ENCODE measurements around the gene RAD51B. TPM values are rescaled to one million over a fixed set of nuclear protein-coding genes. Genes with fewer than 3 reads are reported as not detected.

RAD51B gene
- total RNA-seq, 1 experiment from 2014 or later: 16.7 TPM

DNA sequence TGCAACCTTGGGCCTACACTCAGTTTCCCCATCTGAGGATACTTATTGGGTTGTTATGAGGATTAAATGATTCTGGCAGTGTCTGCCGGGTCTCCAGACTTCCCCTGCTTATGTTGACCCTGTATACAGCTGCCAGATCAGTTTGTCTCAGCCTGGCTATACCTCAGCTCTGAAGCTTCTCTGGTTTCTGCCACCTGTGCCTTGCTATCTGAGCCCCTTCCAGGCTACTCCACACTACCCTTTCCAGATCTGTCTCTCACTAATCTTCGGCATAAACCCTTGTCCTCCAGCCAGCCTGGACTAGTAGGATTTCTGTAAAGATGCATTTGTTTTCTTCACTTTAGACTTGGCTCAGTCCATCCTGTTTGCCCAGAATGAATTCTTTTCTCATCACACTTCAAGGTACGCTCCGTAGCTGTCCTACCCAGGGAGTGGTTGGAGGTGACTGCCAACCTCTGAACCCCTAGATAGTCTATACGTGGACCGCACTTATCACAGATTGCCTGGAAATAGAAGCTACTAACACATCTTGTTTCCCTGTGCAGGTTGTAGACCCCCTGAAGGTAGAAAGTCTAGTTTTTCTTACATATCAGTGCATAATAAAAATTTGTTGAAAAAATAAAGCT, 422.4 kb downstream of the RAD51B start:
- Histone ChIP-seq H2AFZ (ENCODE audit: low read length) (no peak overlapping the region), H4K20me1 (ENCODE audit: control insufficient read depth, insufficient read depth, insufficient read length) (no peaks in the 10 kb centered on the region), H2BK5ac (ENCODE audit: insufficient read length, low read length) (no peak overlapping the region), H2BK120ac (ENCODE audit: low read depth, low read length, poor library complexity, severe bottlenecking) (no peak overlapping the region), H3K9me3 (ENCODE audit: control insufficient read depth, low read depth, low read length) (no peaks in the 10 kb centered on the region), H3K4me1 (ENCODE audit: insufficient read depth, low read length) (0 out of 2 replicates have a peak, but pooled peaks cover 6% of the 10 kb centered on the region), H2BK15ac (ENCODE audit: low read depth, low read length) (no peak overlapping the region), H3K18ac (ENCODE audit: insufficient read length, low read depth, low read length) (no peak overlapping the region), H3K27ac (ENCODE audit: insufficient read length, low read depth, low read length) (peak overlapping the region; percentile 22), H3K79me2 (ENCODE audit: insufficient read depth, low read length) (no peaks in the 10 kb centered on the region), H3K23ac (ENCODE audit: insufficient read length, low read depth, low read length) (no peak overlapping the region), H2BK20ac (ENCODE audit: low read depth, low read length, poor library complexity, severe bottlenecking) (no peak overlapping the region), H3K9ac (ENCODE audit: extremely low read depth, insufficient read length, low read length) (no peak overlapping the region), H3K4ac (ENCODE audit: low read depth, low read length) (no peak overlapping the region), H3K27me3 (ENCODE audit: insufficient read depth, low read length) (no peaks in the 10 kb centered on the region), H3K4me2 (ENCODE audit: insufficient read depth, insufficient read length, low read length) (no peak overlapping the region), H3K23me2 (ENCODE audit: insufficient read length, low read depth, low read length, poor library complexity, severe bottlenecking) (no peaks in the 10 kb centered on the region), H2AK5ac (ENCODE audit: insufficient read length, low read length) (no peak overlapping the region), H3K56ac (ENCODE audit: insufficient read length, low read depth, low read length) (no peak overlapping the region), H2BK12ac (ENCODE audit: insufficient read length, low read depth, low read length) (no peak overlapping the region), H3K14ac (ENCODE audit: insufficient read depth, low read length) (no peak overlapping the region), H3T11ph (ENCODE audit: low read length) (no peak overlapping the region), H4K91ac (ENCODE audit: insufficient read length, low read depth, low read length) (peak overlapping the region; percentile 28), H4K8ac (replicated peaks; ENCODE audit: insufficient read length, low read depth, low read length) (no peak overlapping the region), H3K79me1 (ENCODE audit: insufficient read depth, low read depth, low read length, poor library complexity, severe bottlenecking) (no peaks in the 10 kb centered on the region), H4K5ac (ENCODE audit: insufficient read length, low read depth, low read length) (no peak overlapping the region)
- TF ChIP-seq, protein P1, sequence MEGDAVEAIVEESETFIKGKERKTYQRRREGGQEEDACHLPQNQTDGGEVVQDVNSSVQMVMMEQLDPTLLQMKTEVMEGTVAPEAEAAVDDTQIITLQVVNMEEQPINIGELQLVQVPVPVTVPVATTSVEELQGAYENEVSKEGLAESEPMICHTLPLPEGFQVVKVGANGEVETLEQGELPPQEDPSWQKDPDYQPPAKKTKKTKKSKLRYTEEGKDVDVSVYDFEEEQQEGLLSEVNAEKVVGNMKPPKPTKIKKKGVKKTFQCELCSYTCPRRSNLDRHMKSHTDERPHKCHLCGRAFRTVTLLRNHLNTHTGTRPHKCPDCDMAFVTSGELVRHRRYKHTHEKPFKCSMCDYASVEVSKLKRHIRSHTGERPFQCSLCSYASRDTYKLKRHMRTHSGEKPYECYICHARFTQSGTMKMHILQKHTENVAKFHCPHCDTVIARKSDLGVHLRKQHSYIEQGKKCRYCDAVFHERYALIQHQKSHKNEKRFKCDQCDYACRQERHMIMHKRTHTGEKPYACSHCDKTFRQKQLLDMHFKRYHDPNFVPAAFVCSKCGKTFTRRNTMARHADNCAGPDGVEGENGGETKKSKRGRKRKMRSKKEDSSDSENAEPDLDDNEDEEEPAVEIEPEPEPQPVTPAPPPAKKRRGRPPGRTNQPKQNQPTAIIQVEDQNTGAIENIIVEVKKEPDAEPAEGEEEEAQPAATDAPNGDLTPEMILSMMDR (conservative IDR thresholded peaks at IDR 0.05): no peak
- Mint-ChIP-seq H3K4me1 (peaks cover 28 to 33% of the 10 kb centered on the region in 2 experiments), H3K36me3 (ENCODE audit: insufficient read depth in 1 of 3, low read depth in 3 of 3) (peaks cover 0 to 1% (median 0%) of the 10 kb centered on the region in 3 experiments; a peak in 2 of 7 replicates), H3K9me3 (no peaks in the 10 kb centered on the region), H3K4me3 (no peak overlapping the region), H3K27me3 (ENCODE audit: low read depth) (no peaks in the 10 kb centered on the region), H3K27ac (no peak overlapping the region)
- no CpG with 5 or more reads among the region's 6 CpGs for WGBS (ENCODE audit: extremely low coverage, insufficient read length, low lambda C conversion rate)
- no peak for DNase-seq
